ENCODE results near the gene SELENOO. TPM values are rescaled to one million over a fixed set of nuclear protein-coding genes. Genes with fewer than 3 reads are reported as not detected.

The SELENOO gene
- total and polyA plus RNA-seq, 2 of the 13 experiments (the other 11 are each of a cell fraction or from before 2014, with no cell fraction given): 14.4 to 19.0 TPM

DNA sequence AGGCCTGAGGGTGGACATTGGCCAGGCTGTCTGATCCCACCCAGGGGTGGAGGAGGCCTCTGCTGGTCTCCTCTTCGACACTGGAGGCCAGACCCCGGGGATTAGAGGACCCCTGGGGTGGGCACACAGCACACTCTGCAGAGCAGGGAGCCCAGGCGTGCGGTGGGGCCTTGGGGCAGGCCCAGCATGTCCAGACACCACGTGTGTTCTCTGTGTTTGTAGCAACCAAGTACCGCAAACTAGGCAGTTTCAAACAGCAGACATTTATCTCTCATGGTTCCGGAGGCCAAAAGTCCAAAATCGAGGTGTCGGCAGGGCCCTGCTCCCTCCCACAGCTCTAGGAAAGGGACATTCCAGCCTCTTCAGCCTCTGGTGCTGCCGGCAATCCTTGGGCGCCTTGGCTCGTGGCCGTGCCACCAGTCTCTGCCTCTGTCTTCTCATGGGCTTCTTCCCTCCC is 28.8 kb upstream of the SELENOO start (continued):
- TF ChIP-seq, protein P1, sequence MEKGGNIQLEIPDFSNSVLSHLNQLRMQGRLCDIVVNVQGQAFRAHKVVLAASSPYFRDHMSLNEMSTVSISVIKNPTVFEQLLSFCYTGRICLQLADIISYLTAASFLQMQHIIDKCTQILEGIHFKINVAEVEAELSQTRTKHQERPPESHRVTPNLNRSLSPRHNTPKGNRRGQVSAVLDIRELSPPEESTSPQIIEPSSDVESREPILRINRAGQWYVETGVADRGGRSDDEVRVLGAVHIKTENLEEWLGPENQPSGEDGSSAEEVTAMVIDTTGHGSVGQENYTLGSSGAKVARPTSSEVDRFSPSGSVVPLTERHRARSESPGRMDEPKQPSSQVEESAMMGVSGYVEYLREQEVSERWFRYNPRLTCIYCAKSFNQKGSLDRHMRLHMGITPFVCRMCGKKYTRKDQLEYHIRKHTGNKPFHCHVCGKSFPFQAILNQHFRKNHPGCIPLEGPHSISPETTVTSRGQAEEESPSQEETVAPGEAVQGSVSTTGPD (CRISPR knock-in tag; IDR thresholded peaks at IDR 0.05): no peak
- TF ChIP-seq ZNF431 (CRISPR knock-in tag; IDR thresholded peaks at IDR 0.05; ENCODE audit: borderline replicate concordance, low read depth) (0 out of 2 replicates have a peak, but pooled peaks have one; percentile 39), SNAI1 (CRISPR knock-in tag; IDR thresholded peaks at IDR 0.05; ENCODE audit: borderline replicate concordance) (no peak), ZNF432 (CRISPR knock-in tag; IDR thresholded peaks at IDR 0.05; ENCODE audit: borderline replicate concordance) (no peak), ZKSCAN1 (IDR thresholded peaks at IDR 0.05; ENCODE audit: low read length) (no peak), ZNF839 (CRISPR knock-in tag; IDR thresholded peaks at IDR 0.05; ENCODE audit: borderline replicate concordance) (no peak), ZFY (CRISPR knock-in tag; IDR thresholded peaks at IDR 0.05) (peak; percentile 86), IKZF1 (IDR thresholded peaks at IDR 0.05) (no peak), ZNF101 (CRISPR knock-in tag; IDR thresholded peaks at IDR 0.05; ENCODE audit: borderline replicate concordance, low read depth) (no peak), PAX8 (CRISPR knock-in tag; IDR thresholded peaks at IDR 0.05; ENCODE audit: borderline replicate concordance) (no peak), TBX2 (CRISPR knock-in tag; IDR thresholded peaks at IDR 0.05; ENCODE audit: borderline replicate concordance) (peak; percentile 65; the same call in 1 of the 2 replicates), ZNF567 (CRISPR knock-in tag; IDR thresholded peaks at IDR 0.05; ENCODE audit: borderline replicate concordance) (no peak)
- TF ChIP-seq, protein P2, sequence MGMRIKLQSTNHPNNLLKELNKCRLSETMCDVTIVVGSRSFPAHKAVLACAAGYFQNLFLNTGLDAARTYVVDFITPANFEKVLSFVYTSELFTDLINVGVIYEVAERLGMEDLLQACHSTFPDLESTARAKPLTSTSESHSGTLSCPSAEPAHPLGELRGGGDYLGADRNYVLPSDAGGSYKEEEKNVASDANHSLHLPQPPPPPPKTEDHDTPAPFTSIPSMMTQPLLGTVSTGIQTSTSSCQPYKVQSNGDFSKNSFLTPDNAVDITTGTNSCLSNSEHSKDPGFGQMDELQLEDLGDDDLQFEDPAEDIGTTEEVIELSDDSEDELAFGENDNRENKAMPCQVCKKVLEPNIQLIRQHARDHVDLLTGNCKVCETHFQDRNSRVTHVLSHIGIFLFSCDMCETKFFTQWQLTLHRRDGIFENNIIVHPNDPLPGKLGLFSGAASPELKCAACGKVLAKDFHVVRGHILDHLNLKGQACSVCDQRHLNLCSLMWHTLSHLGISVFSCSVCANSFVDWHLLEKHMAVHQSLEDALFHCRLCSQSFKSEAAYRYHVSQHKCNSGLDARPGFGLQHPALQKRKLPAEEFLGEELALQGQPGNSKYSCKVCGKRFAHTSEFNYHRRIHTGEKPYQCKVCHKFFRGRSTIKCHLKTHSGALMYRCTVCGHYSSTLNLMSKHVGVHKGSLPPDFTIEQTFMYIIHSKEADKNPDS (CRISPR knock-in tag; IDR thresholded peaks at IDR 0.05): no peak
- TF ChIP-seq, protein P3, sequence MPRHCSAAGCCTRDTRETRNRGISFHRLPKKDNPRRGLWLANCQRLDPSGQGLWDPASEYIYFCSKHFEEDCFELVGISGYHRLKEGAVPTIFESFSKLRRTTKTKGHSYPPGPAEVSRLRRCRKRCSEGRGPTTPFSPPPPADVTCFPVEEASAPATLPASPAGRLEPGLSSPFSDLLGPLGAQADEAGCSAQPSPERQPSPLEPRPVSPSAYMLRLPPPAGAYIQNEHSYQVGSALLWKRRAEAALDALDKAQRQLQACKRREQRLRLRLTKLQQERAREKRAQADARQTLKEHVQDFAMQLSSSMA (CRISPR knock-in tag; IDR thresholded peaks at IDR 0.05): no peak
- TF ChIP-seq, protein P4, sequence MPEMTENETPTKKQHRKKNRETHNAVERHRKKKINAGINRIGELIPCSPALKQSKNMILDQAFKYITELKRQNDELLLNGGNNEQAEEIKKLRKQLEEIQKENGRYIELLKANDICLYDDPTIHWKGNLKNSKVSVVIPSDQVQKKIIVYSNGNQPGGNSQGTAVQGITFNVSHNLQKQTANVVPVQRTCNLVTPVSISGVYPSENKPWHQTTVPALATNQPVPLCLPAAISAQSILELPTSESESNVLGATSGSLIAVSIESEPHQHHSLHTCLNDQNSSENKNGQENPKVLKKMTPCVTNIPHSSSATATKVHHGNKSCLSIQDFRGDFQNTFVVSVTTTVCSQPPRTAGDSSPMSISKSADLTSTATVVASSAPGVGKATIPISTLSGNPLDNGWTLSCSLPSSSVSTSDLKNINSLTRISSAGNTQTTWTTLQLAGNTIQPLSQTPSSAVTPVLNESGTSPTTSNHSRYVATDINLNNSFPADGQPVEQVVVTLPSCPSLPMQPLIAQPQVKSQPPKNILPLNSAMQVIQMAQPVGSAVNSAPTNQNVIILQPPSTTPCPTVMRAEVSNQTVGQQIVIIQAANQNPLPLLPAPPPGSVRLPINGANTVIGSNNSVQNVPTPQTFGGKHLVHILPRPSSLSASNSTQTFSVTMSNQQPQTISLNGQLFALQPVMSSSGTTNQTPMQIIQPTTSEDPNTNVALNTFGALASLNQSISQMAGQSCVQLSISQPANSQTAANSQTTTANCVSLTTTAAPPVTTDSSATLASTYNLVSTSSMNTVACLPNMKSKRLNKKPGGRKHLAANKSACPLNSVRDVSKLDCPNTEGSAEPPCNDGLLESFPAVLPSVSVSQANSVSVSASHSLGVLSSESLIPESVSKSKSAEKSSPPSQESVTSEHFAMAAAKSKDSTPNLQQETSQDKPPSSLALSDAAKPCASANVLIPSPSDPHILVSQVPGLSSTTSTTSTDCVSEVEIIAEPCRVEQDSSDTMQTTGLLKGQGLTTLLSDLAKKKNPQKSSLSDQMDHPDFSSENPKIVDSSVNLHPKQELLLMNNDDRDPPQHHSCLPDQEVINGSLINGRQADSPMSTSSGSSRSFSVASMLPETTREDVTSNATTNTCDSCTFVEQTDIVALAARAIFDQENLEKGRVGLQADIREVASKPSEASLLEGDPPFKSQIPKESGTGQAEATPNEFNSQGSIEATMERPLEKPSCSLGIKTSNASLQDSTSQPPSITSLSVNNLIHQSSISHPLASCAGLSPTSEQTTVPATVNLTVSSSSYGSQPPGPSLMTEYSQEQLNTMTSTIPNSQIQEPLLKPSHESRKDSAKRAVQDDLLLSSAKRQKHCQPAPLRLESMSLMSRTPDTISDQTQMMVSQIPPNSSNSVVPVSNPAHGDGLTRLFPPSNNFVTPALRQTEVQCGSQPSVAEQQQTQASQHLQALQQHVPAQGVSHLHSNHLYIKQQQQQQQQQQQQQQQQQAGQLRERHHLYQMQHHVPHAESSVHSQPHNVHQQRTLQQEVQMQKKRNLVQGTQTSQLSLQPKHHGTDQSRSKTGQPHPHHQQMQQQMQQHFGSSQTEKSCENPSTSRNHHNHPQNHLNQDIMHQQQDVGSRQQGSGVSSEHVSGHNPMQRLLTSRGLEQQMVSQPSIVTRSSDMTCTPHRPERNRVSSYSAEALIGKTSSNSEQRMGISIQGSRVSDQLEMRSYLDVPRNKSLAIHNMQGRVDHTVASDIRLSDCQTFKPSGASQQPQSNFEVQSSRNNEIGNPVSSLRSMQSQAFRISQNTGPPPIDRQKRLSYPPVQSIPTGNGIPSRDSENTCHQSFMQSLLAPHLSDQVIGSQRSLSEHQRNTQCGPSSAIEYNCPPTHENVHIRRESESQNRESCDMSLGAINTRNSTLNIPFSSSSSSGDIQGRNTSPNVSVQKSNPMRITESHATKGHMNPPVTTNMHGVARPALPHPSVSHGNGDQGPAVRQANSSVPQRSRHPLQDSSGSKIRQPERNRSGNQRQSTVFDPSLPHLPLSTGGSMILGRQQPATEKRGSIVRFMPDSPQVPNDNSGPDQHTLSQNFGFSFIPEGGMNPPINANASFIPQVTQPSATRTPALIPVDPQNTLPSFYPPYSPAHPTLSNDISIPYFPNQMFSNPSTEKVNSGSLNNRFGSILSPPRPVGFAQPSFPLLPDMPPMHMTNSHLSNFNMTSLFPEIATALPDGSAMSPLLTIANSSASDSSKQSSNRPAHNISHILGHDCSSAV (CRISPR knock-in tag; IDR thresholded peaks at IDR 0.05; ENCODE audit: borderline replicate concordance): no peak
- TF ChIP-seq, protein P5, sequence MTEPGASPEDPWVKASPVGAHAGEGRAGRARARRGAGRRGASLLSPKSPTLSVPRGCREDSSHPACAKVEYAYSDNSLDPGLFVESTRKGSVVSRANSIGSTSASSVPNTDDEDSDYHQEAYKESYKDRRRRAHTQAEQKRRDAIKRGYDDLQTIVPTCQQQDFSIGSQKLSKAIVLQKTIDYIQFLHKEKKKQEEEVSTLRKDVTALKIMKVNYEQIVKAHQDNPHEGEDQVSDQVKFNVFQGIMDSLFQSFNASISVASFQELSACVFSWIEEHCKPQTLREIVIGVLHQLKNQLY (CRISPR knock-in tag; IDR thresholded peaks at IDR 0.05): peak; percentile 17; the same call in 1 of the 2 replicates

All from HepG2 (cell line).